Frontal cortex (tissue), 4 donors: ENCODE data around the gene SPSB1. TPM values are rescaled to one million over a fixed set of nuclear protein-coding genes. Genes with fewer than 3 reads are reported as not detected.

Source experiments
- DNase-seq, 2 donors: peaks; one replicate each; pipeline ENCODE4 v3.0.0; 2012; ENCODE audit warnings: low spot score in 2 of 2
- FAIRE-seq: peaks from 2 replicates; lab custom pipeline; 2012; peaks lifted over from hg19 to GRCh38; lab: Jason Lieb, UNC
- total RNA-seq: library from RNA; depleted of rRNA; stranded (reverse); fragments of >200 nt; gene quantifications from one replicate; pipeline ENCODE4 v1.2.3, GENCODE V29; 2014
- donor health status: control.
- donor health status: control.
- donor health status: control.

SPSB1 gene
- total RNA-seq, 1 donor from 2014 or later = 2.9 TPM

DNA sequence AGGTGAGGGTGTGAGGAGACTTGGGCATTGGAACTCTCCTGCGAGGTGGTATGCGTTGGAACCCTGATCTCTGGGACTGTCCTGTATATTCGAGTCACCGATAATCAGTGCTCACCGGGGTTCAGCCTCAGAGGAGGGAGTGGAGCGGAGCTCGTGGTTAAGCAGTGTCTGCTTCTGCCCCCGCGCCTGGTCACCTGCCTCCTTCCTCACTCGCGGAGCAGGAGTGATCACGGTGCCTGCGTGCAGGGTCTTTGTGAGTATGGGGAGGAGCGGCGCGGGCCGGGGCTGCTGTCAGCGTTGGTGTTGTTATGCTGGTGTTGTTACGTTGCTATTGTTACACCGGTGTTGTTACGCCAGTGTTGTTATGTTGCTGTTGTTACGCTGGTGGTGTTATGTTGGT, 34.8 kb upstream of the SPSB1 start:
- no peak for FAIRE-seq

DNA sequence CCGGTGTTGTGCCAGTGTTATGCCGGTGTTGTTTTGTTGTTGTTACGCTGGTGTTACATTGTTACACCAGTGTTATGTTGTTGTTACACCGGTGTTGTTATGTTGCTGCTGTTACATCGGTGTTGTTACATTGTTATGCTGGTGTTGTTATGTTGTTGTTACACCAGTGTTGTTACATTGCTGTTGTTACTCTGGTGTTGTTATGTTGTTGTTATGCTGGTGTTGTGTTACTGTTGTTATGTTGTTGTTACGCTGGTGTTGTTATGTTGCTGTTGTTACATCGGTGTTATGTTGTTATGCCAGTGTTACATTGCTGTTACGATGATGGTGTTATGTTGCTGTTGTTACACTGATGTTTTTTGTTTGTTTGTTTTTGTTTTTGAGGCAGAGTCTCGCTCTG, 34.1 kb upstream of the SPSB1 start:
- no peak for DNase-seq
- FAIRE-seq = no peak

More for the DNA sequence above, 34.8 kb upstream of the SPSB1 start:
- no peak for DNase-seq

DNA sequence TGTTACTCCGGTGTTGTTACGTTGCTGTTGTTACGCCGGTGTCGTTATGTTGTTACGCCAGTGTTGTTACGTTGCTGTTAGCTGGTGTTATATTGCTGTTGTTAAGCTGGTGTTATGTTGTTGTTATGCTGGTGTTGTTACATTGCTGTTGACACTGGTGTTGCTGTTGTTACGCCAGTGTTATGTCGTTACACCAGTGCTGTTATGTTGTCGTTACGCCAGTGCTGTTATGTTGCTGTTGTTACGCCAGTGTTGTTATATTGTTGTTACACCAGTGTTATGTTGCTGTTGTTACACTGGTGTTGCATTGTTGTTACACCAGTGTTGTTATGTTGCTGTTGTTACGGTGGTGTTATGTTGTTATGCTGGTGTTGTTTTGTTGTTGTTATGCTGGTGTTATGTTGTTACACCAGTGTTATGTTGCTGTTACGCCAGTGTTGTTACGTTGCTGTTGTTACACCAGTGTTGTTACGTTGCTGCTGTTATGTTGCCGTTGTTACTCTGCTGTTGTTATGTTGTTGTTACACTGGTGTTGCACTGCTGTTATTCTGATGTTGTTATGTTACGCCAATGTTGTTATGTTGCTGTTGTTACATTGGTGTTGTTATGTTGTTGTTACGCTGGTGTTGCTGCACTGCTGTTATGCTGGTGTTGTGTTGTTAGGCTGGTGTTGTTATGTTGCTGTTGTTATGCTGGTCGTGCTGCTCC, 32.5 kb upstream of the SPSB1 start:
- DNase-seq (no peak), FAIRE-seq (no peak)

- DNase-seq (no peak), FAIRE-seq (no peak)
Measured at GRCh38 chr1:9261496-9261895, 31.2 kb upstream of the SPSB1 start.

- no peak for FAIRE-seq
Measured at GRCh38 chr1:9262096-9262986, 30.4 kb upstream of the SPSB1 start.

DNA sequence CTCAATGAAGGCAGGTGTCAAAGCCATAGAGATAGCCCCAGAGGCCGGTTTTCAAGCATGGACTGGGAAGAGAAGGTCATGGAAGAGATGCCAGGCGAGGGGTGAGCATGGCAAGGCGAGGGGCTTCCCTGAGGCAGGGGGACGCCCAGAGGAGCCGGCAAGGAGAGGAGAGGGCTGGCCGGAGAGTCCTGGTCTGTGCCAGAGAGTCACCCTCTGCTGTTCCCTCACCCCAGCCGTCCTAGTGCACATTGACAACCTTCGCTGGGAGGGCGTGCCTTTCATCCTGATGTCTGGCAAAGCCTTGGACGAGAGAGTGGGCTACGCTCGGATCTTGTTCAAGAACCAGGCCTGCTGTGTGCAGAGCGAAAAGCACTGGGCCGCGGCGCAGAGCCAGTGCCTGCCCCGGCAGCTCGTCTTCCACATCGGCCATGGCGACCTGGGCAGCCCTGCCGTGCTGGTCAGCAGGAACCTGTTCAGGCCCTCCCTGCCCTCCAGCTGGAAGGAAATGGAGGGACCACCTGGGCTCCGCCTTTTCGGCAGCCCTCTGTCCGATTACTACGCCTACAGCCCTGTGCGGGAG, 29.3 kb upstream of the SPSB1 start:
- DNase-seq (no peak), FAIRE-seq (no peak)

More at GRCh38 chr1:9262096-9262986, 30.4 kb upstream of the SPSB1 start:
- no peak for DNase-seq

DNA sequence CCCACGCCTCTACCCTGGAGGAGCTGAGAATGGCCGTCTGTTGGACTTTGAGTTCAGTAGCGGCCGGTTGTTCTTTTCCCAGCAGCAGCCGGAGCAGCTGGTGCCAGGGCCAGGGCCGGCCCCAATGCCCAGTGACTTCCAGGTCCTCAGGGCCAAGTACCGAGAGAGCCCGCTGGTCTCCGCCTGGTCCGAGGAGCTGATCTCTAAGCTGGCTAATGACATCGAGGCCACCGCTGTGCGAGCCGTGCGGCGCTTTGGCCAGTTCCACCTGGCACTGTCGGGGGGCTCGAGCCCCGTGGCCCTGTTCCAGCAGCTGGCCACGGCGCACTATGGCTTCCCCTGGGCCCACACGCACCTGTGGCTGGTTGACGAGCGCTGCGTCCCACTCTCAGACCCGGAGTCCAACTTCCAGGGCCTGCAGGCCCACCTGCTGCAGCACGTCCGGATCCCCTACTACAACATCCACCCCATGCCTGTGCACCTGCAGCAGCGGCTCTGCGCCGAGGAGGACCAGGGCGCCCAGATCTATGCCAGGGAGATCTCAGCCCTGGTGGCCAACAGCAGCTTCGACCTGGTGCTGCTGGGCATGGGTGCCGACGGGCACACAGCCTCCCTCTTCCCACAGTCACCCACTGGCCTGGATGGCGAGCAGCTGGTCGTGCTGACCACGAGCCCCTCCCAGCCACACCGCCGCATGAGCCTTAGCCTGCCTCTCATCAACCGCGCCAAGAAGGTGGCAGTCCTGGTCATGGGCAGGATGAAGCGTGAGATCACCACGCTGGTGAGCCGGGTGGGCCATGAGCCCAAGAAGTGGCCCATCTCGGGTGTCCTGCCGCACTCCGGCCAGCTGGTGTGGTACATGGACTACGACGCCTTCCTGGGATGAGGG, 28.5 kb upstream of the SPSB1 start:
- FAIRE-seq (no peak), DNase-seq (no peak)

DNA sequence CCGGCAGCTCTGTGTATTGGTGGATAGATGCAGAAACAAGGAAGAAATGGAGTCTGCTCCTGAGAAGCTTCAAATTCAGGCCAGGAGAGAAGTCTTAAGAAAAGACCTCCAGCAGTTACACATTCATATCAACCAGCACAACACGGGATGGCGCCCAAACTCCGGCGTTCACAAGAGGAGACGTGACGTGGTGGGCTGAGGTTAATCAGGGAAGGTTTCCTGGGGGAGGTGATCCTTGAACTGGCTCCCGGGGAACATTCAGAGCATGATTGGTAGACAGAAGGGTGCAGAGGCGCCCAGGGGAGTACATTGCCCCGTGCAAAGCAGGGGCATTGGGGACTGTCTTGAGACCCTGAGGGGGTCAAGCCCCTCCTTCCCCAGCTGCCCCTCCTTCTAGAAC, 27.7 kb upstream of the SPSB1 start:
- FAIRE-seq (no peak), DNase-seq (no peak)

GRCh38 chr1:9265968-9266367, 26.7 kb upstream of the SPSB1 start:
- DNase-seq = no peak
- no peak for FAIRE-seq

- DNase-seq (no peak), FAIRE-seq (no peak)
Measured at GRCh38 chr1:9267352-9267686, 25.4 kb upstream of the SPSB1 start.

GRCh38 chr1:9267827-9268581, 24.7 kb upstream of the SPSB1 start:
- FAIRE-seq (no peak), DNase-seq (no peak)

DNA sequence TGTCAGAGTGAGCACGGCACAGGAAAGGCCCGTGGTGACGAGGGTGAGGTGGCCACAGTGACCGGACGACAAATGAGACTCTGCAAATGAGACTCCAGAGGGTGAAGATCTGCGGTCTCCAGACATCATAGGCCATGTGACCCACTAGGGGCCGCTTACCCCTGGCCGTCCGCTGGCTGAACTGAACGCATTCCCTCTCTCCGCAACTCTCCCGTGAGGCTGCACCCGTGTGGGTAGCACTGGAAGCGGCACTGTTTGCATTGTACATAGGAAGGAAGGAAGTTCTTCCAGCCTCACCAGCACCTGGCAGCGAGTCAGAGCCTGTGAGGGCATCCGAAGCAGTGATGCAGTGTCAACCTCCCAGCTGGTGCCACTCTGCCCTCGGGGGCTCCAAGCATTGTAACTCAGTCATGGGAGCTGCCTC, 23.6 kb upstream of the SPSB1 start:
- FAIRE-seq (no peak), DNase-seq (no peak)

- FAIRE-seq (no peak), DNase-seq (no peak)
Measured at GRCh38 chr1:9269721-9270120, 23.0 kb upstream of the SPSB1 start.

- DNase-seq (no peak), FAIRE-seq (no peak)
Measured at GRCh38 chr1:9270290-9270883, 22.3 kb upstream of the SPSB1 start.

GRCh38 chr1:9271283-9271682, 21.4 kb upstream of the SPSB1 start:
- FAIRE-seq = no peak
- DNase-seq = no peak

- DNase-seq (no peak), FAIRE-seq (no peak)
Measured at GRCh38 chr1:9271861-9272595, 20.7 kb upstream of the SPSB1 start.

DNA sequence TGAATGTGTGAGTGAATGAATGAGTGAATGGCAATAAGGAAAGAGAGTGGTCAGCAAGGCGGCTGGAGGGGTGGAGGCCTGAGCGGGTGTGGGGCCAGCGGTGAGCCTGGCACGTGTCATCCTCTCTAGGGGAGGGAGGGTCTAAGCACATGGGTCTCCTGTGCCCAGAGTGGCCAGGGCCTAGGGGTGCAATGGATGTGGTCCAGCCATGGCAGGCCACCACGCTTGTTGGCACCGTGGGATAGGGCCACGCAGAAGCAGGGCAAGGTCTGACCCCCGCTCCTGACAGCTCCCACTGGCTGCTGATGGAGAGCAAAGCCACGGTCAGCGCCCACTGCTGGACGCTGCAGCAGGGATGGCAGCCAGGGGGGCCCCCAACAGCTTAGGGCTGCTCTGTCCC, 19.5 kb upstream of the SPSB1 start:
- DNase-seq (no peak), FAIRE-seq (no peak)

- DNase-seq (no peak), FAIRE-seq (no peak)
Measured at GRCh38 chr1:9275161-9275560, 17.5 kb upstream of the SPSB1 start.
